HG02981 (cell line): ENCODE data around the gene SPATA3.
"Not testable (repeated sequence)": the region's sequence is repeated elsewhere in the genome, so short reads cannot be mapped to it uniquely, and the experiment has no call there.

Source experiments
- ATAC-seq: cut with Tn5 transposase; IDR thresholded peaks from one replicate; pipeline ENCODE4 v1.9.1; 2021; ENCODE audit warnings: mild to moderate bottlenecking, moderate library complexity; ENCODE audit not compliant: unreplicated experiment

SPATA3 gene

GRCh38 chr2:231018184-231018583 lies 22.3 kb downstream of the SPATA3 start:
- ATAC-seq: no peak

GRCh38 chr2:231025059-231025458 lies 29.1 kb downstream of the SPATA3 start:
- ATAC-seq: not testable (repeated sequence)

GRCh38 chr2:231028889-231029288 lies 33.0 kb downstream of the SPATA3 start:
- no peak for ATAC-seq

- ATAC-seq: no peak
Observed at GRCh38 chr2:231029563-231029962, 33.6 kb downstream of the SPATA3 start.

GRCh38 chr2:231030725-231031124 lies 34.8 kb downstream of the SPATA3 start:
- no peak for ATAC-seq

- no peak for ATAC-seq
Observed at GRCh38 chr2:231032575-231033140, 36.7 kb downstream of the SPATA3 start.

GRCh38 chr2:231033147-231034132 lies 37.5 kb downstream of the SPATA3 start:
- ATAC-seq: no peak

- no peak for ATAC-seq
Observed at GRCh38 chr2:231034291-231034882, 38.5 kb downstream of the SPATA3 start.

- no peak for ATAC-seq
Observed at GRCh38 chr2:231036131-231036530, 40.2 kb downstream of the SPATA3 start.

- ATAC-seq: no peak
Observed at GRCh38 chr2:231036578-231037106, 40.7 kb downstream of the SPATA3 start.

- ATAC-seq: no peak
Observed at GRCh38 chr2:231037202-231037730, 41.3 kb downstream of the SPATA3 start, which contains the start of gene C2orf72. Gene C2orf72, plus strand, starts transcription at chr2:231037523. Its CDS starts 43 bp downstream, at chr2:231037566.

GRCh38 chr2:231037731-231038482 lies 42.0 kb downstream of the SPATA3 start:
- ATAC-seq: no peak

- ATAC-seq: no peak
Observed at GRCh38 chr2:231038483-231039293, 42.8 kb downstream of the SPATA3 start.

- ATAC-seq: no peak
Observed at GRCh38 chr2:231039294-231039664, 43.4 kb downstream of the SPATA3 start.

- ATAC-seq: no peak
Observed at GRCh38 chr2:231039821-231040364, 44.0 kb downstream of the SPATA3 start.

- ATAC-seq: no peak
Observed at GRCh38 chr2:231041061-231041689, 45.3 kb downstream of the SPATA3 start.

- ATAC-seq: no peak
Observed at GRCh38 chr2:231043796-231044195, 47.9 kb downstream of the SPATA3 start.

GRCh38 chr2:231046916-231047273 lies 51.0 kb downstream of the SPATA3 start:
- ATAC-seq: no peak
